IPS-15b (cell line): ENCODE data around the gene TOR1AIP2.
A peak's percentile ranks its signal among the peaks of the same experiment; 100 is the strongest.

ENCODE experiments used
- H3K27me3 ChIP-seq: one replicate; pipeline ENCODE4 v1.6.1; 2013; ENCODE audit warnings: low read length; ENCODE audit not compliant: control insufficient read depth, insufficient read depth
- H3K36me3 ChIP-seq: one replicate; pipeline ENCODE4 v1.6.1; 2013; ENCODE audit warnings: low read length; ENCODE audit not compliant: control insufficient read depth, insufficient read depth
- H3K4me1 ChIP-seq: one replicate; pipeline ENCODE4 v1.6.1; 2013; ENCODE audit warnings: mild to moderate bottlenecking, low read length; ENCODE audit not compliant: control insufficient read depth, insufficient read depth
- H3K4me3 ChIP-seq: one replicate; pipeline ENCODE4 v1.5.1; 2013; ENCODE audit warnings: low read depth, low read length
- H3K9ac ChIP-seq: one replicate; pipeline ENCODE4 v1.6.1; 2013; ENCODE audit warnings: low read depth, mild to moderate bottlenecking, low read length
- H3K9me3 ChIP-seq: one replicate; pipeline ENCODE4 v1.6.1; 2013; ENCODE audit warnings: mild to moderate bottlenecking, low read length; ENCODE audit not compliant: control insufficient read depth, insufficient read depth

The TOR1AIP2 gene

GRCh38 chr1:179877586-179878265, at the start of gene TOR1AIP2:
Gene TOR1AIP2, minus strand, starts transcription at chr1:179877803. Its CDS starts 25,138 bp downstream, at chr1:179852665.
- Histone ChIP-seq H3K9ac (peak within 1 kb of the TSS; percentile 2), H3K4me3 (peak within 1 kb of the TSS; percentile 83), H3K36me3 (no peaks in the 10 kb centered on the region), H3K9me3 (no peaks in the 10 kb centered on the region), H3K27me3 (no peaks in the 10 kb centered on the region), H3K4me1 (no peaks in the 10 kb centered on the region)

- H3K4me3 ChIP-seq, result no peak overlapping the region
- H3K4me1 ChIP-seq, result peaks cover 9% of the 10 kb centered on the region
- H3K27me3 ChIP-seq, result no peaks in the 10 kb centered on the region
- H3K36me3 ChIP-seq, result no peaks in the 10 kb centered on the region
- H3K9me3 ChIP-seq, result no peaks in the 10 kb centered on the region
- H3K9ac ChIP-seq, result no peak overlapping the region
Measured at GRCh38 chr1:179926850-179927205, 49.2 kb upstream of the TOR1AIP2 start.

- no peaks in the 10 kb centered on the region for H3K36me3 ChIP-seq
- H3K27me3 ChIP-seq, result no peaks in the 10 kb centered on the region
- peaks cover 9% of the 10 kb centered on the region for H3K4me1 ChIP-seq
- no peak overlapping the region for H3K9ac ChIP-seq
- no peaks in the 10 kb centered on the region for H3K9me3 ChIP-seq
- no peak overlapping the region for H3K4me3 ChIP-seq
Measured at GRCh38 chr1:179925922-179926849, 48.6 kb upstream of the TOR1AIP2 start.

GRCh38 chr1:179925302-179925701, 47.7 kb upstream of the TOR1AIP2 start:
- no peak overlapping the region for H3K9ac ChIP-seq
- H3K4me1 ChIP-seq, result peaks cover 9% of the 10 kb centered on the region
- no peaks in the 10 kb centered on the region for H3K36me3 ChIP-seq
- H3K4me3 ChIP-seq, result no peak overlapping the region
- H3K27me3 ChIP-seq, result no peaks in the 10 kb centered on the region
- H3K9me3 ChIP-seq, result no peaks in the 10 kb centered on the region

GRCh38 chr1:179924268-179924667, 46.7 kb upstream of the TOR1AIP2 start:
- Histone ChIP-seq H3K9ac (no peak overlapping the region), H3K27me3 (no peaks in the 10 kb centered on the region), H3K36me3 (no peaks in the 10 kb centered on the region), H3K4me3 (no peak overlapping the region), H3K4me1 (peaks cover 9% of the 10 kb centered on the region), H3K9me3 (no peaks in the 10 kb centered on the region)

GRCh38 chr1:179923029-179923428, 45.4 kb upstream of the TOR1AIP2 start:
- peaks cover 9% of the 10 kb centered on the region for H3K4me1 ChIP-seq
- H3K9me3 ChIP-seq, result no peaks in the 10 kb centered on the region
- no peak overlapping the region for H3K9ac ChIP-seq
- H3K4me3 ChIP-seq, result no peak overlapping the region
- H3K27me3 ChIP-seq, result no peaks in the 10 kb centered on the region
- peaks cover 4% of the 10 kb centered on the region for H3K36me3 ChIP-seq

GRCh38 chr1:179921981-179922872, 44.6 kb upstream of the TOR1AIP2 start:
- no peaks in the 10 kb centered on the region for H3K27me3 ChIP-seq
- no peaks in the 10 kb centered on the region for H3K9me3 ChIP-seq
- H3K4me3 ChIP-seq, result no peak overlapping the region
- peaks cover 10% of the 10 kb centered on the region for H3K36me3 ChIP-seq
- H3K4me1 ChIP-seq, result peaks cover 9% of the 10 kb centered on the region
- no peak overlapping the region for H3K9ac ChIP-seq

- Histone ChIP-seq H3K4me3 (no peak overlapping the region), H3K9me3 (no peaks in the 10 kb centered on the region), H3K27me3 (no peaks in the 10 kb centered on the region), H3K36me3 (peaks cover 10% of the 10 kb centered on the region), H3K9ac (no peak overlapping the region), H3K4me1 (peaks cover 9% of the 10 kb centered on the region)
Measured at GRCh38 chr1:179921472-179921871, 43.9 kb upstream of the TOR1AIP2 start.

GRCh38 chr1:179917601-179918429, 40.2 kb upstream of the TOR1AIP2 start:
- H3K4me1 ChIP-seq, result peaks cover 9% of the 10 kb centered on the region
- no peak overlapping the region for H3K9ac ChIP-seq
- peaks cover 10% of the 10 kb centered on the region for H3K36me3 ChIP-seq
- H3K27me3 ChIP-seq, result no peaks in the 10 kb centered on the region
- H3K9me3 ChIP-seq, result no peaks in the 10 kb centered on the region
- no peak overlapping the region for H3K4me3 ChIP-seq

GRCh38 chr1:179911812-179912211, 34.2 kb upstream of the TOR1AIP2 start:
- Histone ChIP-seq H3K36me3 (no peaks in the 10 kb centered on the region), H3K27me3 (no peaks in the 10 kb centered on the region), H3K4me3 (no peak overlapping the region), H3K4me1 (no peaks in the 10 kb centered on the region), H3K9ac (no peak overlapping the region), H3K9me3 (no peaks in the 10 kb centered on the region)

GRCh38 chr1:179910934-179911333, 33.3 kb upstream of the TOR1AIP2 start:
- Histone ChIP-seq H3K36me3 (no peaks in the 10 kb centered on the region), H3K9ac (no peak overlapping the region), H3K4me3 (no peak overlapping the region), H3K9me3 (no peaks in the 10 kb centered on the region), H3K27me3 (no peaks in the 10 kb centered on the region), H3K4me1 (no peaks in the 10 kb centered on the region)
